ACHN (cell line): Measurements from ENCODE around the gene TPM4.

Experiments
- DNase-seq: peaks from one replicate; pipeline ENCODE4 v3.0.0-alpha.2; 2015
- in situ Hi-C: cut with HindIII; loops from 2 replicates; pipeline ENCODE4 v1.10.0; 2017; ENCODE audit warnings: low sequenced_read_pairs, low pct_ligation_motif_present, low pct_unique_long_range_greater_than_20kb

The TPM4 gene

GRCh38 chr19:16039545-16039944 is 36.8 kb upstream of the TPM4 start:
- in situ Hi-C loops, result no loop called here

GRCh38 chr19:16040642-16041041 is 35.7 kb upstream of the TPM4 start:
- DNase-seq, result no peak
- in situ Hi-C loops, result no loop called here

More at GRCh38 chr19:16039545-16039944, 36.8 kb upstream of the TPM4 start:
- DNase-seq, result no peak

- in situ Hi-C loops, result no loop called here
Observed at GRCh38 chr19:16041299-16041990, 34.9 kb upstream of the TPM4 start.

DNA sequence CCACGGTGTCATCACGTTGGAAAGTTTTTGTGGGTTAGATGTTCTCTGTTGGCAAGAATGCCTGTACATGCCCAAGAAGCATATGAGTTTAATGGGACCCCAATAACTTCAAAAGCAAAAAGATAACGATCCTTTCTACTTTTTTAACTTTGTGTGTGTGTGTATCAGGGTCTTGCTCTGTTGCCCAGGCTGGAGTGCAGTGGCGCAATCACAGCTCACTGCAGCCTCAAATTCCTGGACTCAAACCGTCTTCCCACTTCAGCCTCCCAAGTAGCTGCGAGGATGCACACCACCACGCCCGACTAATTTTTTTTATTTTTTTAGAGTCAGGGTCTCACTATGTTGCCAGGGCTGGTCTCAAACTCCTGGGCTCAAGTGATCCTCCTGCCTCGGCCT is 34.3 kb upstream of the TPM4 start:
- no peak for DNase-seq
- in situ Hi-C loops, result no loop called here

More at GRCh38 chr19:16041299-16041990, 34.9 kb upstream of the TPM4 start:
- peak; percentile 60 for DNase-seq

GRCh38 chr19:16042533-16043085 is 33.7 kb upstream of the TPM4 start:
- DNase-seq, result no peak
- in situ Hi-C loops, result no loop called here

DNA sequence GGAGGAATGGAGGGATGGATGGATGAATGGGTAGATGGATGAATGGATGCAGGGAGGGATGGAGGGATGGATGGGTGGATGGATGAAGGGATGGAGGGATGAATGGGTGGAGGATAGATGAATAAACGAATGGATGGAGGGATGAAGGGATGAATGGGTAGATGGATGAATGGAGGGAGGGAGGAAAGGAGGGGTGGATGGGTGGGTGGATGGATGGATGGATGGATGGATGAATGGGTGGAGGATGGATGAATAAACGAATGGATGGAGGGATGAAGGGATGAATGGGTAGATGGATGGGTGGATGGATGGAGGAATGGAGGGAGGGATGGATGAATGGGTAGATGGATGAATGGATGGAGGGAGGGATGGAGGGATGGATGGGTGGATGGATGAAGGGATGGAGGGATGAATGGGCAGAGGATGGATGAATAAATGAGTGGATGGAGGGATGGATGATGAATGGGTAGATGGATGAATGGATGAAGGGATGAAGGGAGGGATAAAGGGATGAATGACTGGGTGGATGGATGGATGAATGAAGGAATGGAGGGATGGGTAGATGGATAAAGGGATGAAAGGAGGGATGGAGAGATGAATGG is 33.0 kb upstream of the TPM4 start:
- in situ Hi-C loops, result no loop called here
- DNase-seq, result no peak

DNA sequence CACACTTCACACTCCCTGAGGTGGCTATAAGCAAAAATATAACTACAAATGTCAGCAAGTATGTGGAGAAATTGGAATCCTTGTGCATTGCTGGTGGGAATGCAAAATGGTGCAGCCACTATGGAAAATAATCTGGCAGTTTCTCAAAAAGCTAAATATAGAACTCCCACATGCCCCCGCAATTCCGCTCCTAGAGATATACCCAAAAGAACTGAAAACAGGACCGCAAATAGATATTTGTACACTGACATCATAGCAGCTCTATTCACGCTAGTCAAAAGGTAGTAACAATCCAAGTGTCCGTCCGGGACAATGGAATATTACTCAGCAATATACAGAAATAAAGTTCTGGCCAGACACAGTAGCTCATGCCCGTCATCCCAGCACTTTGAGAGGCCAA is 31.5 kb upstream of the TPM4 start:
- DNase-seq, result no peak
- in situ Hi-C loops, result no loop called here

DNA sequence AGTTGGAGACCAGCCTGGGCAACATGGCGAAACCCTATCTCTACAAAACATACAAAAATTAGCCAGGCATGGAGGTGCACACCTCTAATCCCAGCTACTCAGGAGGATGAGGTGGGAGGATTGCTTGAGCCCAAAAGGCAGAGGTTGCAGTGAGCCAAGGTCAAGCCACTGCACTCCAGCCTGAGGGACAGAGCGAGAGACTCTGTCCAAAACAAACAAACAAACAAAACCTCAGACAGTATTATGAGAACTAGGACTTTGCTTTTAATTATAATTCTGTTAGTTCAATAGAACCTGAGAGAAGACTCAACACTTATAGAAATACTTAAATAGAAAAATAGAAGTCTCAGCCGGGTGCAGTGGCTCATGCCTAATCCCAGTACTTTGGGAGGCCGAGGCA is 31.1 kb upstream of the TPM4 start:
- in situ Hi-C loops, result no loop called here

DNA sequence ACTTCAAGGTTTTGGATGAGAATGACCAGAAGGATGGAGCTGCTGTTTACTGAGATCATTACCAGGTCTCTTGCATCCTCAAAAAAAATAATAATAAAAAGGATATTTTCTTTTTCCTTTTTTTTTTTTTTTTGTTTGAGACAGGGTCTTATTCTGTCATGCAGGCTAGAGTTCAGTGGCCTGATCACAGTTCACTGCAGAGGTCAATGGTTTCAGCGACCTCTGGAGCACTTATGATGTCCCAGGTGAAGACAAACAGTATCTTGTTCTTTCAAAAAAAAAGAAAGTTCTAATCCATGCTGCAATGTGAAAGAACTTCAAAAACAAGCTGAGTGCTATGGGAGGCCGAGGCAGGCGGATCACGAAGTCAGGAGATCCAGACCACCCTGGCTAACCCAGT is 30.4 kb upstream of the TPM4 start:
- in situ Hi-C loops, result no loop called here
- no peak for DNase-seq

More for the DNA sequence above, 31.1 kb upstream of the TPM4 start:
- DNase-seq, result no peak

- DNase-seq, result no peak
- in situ Hi-C loops, result no loop called here
Observed at GRCh38 chr19:16048583-16048982, 27.7 kb upstream of the TPM4 start.

- DNase-seq, result no peak
- in situ Hi-C loops, result no loop called here
Observed at GRCh38 chr19:16051254-16052025, 24.9 kb upstream of the TPM4 start.

GRCh38 chr19:16052353-16052752 is 23.9 kb upstream of the TPM4 start:
- DNase-seq, result no peak
- in situ Hi-C loops, result no loop called here

- in situ Hi-C loops, result no loop called here
- DNase-seq, result no peak
Observed at GRCh38 chr19:16057062-16057461, 19.2 kb upstream of the TPM4 start.

DNA sequence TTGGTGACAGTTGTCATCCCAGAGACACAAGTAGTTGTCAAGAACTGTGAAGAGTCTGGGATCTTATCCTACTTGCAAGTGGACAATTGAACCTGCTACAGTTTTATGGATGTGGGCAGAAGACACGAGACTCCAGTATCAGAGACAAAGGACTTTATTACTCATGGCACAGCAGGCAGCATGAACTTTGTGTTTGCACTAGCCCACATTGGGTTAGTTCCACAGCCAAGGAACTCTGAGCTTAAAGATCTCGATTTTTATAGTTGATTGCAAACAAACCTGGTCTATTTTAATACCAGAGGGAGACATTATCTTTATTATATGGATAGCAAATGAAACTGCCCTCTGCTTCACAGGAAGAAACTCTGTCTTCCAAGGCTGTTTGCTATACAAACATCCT is 16.0 kb upstream of the TPM4 start:
- DNase-seq, result no peak
- in situ Hi-C loops, result no loop called here

- in situ Hi-C loops, result no loop called here
- no peak for DNase-seq
Observed at GRCh38 chr19:16061943-16062342, 14.4 kb upstream of the TPM4 start.

DNA sequence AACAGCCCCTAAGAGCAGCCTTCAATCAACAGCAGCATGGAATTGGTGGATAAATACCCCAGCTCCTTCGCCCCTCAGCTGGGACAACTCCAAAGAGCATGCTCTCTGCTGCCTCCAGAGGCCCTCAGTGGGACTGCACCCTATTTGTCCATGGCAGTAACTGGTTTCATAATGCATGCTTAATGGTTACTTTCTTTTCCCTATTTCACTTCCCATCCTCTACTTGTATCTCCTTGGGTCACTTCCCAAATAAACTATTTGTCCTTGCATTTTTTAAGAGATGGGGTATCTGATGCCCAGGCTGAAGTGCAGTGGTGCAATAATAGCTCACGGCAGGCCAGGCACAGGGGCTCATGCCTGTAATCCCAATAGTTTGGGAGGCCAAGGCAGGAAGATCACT is 13.5 kb upstream of the TPM4 start:
- DNase-seq, result peak; percentile 34
- in situ Hi-C loops, result no loop called here

- in situ Hi-C loops, result no loop called here
Observed at GRCh38 chr19:16064209-16064889, 11.9 kb upstream of the TPM4 start.

GRCh38 chr19:16066611-16067104 is 9.6 kb upstream of the TPM4 start:
- no peak for DNase-seq
- in situ Hi-C loops, result no loop called here

More at GRCh38 chr19:16064209-16064889, 11.9 kb upstream of the TPM4 start:
- no peak for DNase-seq
